ENCODE measurements around the gene KRT6C.

- TF ChIP-seq EZH2phosphoT487 (conservative IDR thresholded peaks at IDR 0.05; ENCODE audit: low read length) (no peak), CTCF (IDR thresholded peaks at IDR 0.05; ENCODE audit: insufficient read depth, low read length, poor library complexity, severe bottlenecking) (no peak)
Measured at GRCh38 chr12:52441320-52441911, 32.2 kb downstream of the KRT6C start.
